Testis (tissue), 2 donors: ENCODE data around the gene DCLK1.

Experiments used
- POLR2A ChIP-seq: fragments of 450-650 bp; IDR thresholded peaks from one replicate; pipeline ENCODE4 v1.6.1; 2017; ENCODE audit warnings: antibody characterized with exemption, mild to moderate bottlenecking, moderate library complexity
- TF ChIP-seq, protein P1 (sequence below), 3 experiments: fragments of 450-650 bp in 2 of 3; fragments of 200-600 bp in 1 of 3; sonication (generic) in 1 of 3; IDR thresholded peaks; one replicate each; pipeline ENCODE4 v1.5.1; 2016 to 2019; ENCODE audit warnings: antibody characterized with exemption in 3 of 3, mild to moderate bottlenecking in 2 of 3, moderate library complexity in 1 of 3

DNA sequence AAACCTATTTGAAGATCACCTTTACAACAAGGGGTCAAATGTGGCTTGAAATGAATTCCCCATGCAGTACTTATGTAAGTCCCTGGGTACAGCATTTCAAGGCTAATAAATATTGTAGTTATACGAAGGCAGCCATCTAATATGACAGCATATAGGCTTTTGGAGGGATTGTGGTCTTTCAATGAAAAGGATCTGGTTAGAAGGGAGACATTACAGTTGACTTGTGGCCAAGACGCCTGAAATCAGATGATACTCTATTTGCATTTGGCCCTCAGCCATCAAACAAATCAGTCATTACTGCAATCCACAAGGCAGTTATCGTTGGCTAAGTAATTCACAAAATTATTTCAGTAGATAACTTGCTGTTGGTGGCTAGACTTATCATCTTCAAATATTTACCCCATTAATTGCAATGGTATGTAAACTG, 242.7 kb downstream of the DCLK1 start:
- no peak for TF ChIP-seq POLR2A
- TF ChIP-seq, protein P1, sequence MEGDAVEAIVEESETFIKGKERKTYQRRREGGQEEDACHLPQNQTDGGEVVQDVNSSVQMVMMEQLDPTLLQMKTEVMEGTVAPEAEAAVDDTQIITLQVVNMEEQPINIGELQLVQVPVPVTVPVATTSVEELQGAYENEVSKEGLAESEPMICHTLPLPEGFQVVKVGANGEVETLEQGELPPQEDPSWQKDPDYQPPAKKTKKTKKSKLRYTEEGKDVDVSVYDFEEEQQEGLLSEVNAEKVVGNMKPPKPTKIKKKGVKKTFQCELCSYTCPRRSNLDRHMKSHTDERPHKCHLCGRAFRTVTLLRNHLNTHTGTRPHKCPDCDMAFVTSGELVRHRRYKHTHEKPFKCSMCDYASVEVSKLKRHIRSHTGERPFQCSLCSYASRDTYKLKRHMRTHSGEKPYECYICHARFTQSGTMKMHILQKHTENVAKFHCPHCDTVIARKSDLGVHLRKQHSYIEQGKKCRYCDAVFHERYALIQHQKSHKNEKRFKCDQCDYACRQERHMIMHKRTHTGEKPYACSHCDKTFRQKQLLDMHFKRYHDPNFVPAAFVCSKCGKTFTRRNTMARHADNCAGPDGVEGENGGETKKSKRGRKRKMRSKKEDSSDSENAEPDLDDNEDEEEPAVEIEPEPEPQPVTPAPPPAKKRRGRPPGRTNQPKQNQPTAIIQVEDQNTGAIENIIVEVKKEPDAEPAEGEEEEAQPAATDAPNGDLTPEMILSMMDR (IDR thresholded peaks at IDR 0.05) = no peak
